ENCODE results near the gene PRKAR2A.

Gene PRKAR2A

GRCh38 chr3:48847504-48848423, at the start of gene PRKAR2A:
Gene PRKAR2A (minus strand): TSS chr3:48847874. CDS start chr3:48847596, 278 bp downstream.
- DNase-seq = no peak

GRCh38 chr3:48896936-48897335, 49.3 kb upstream of the PRKAR2A start:
- DNase-seq = no peak

- DNase-seq = no peak
Observed at GRCh38 chr3:48894516-48894915, 46.8 kb upstream of the PRKAR2A start.

GRCh38 chr3:48891606-48892005, 43.9 kb upstream of the PRKAR2A start:
- DNase-seq = no peak

GRCh38 chr3:48885753-48886152, 38.1 kb upstream of the PRKAR2A start:
- DNase-seq = no peak

GRCh38 chr3:48881652-48882114, 34.0 kb upstream of the PRKAR2A start:
- no peak for DNase-seq

GRCh38 chr3:48881006-48881405, 33.3 kb upstream of the PRKAR2A start:
- DNase-seq = no peak

GRCh38 chr3:48879994-48880377, 32.3 kb upstream of the PRKAR2A start:
- no peak for DNase-seq

GRCh38 chr3:48879307-48879993, 31.8 kb upstream of the PRKAR2A start:
- no peak for DNase-seq

- no peak for DNase-seq
Observed at GRCh38 chr3:48877671-48878070, 30.0 kb upstream of the PRKAR2A start.

- DNase-seq = no peak
Observed at GRCh38 chr3:48863122-48863521, 15.4 kb upstream of the PRKAR2A start.

- DNase-seq = no peak
Observed at GRCh38 chr3:48859206-48859605, 11.5 kb upstream of the PRKAR2A start.

GRCh38 chr3:48858709-48859108, 11.0 kb upstream of the PRKAR2A start:
- DNase-seq = no peak

GRCh38 chr3:48857641-48858040, 10.0 kb upstream of the PRKAR2A start:
- no peak for DNase-seq

GRCh38 chr3:48856469-48856868, 8.8 kb upstream of the PRKAR2A start:
- no peak for DNase-seq

- no peak for DNase-seq
Observed at GRCh38 chr3:48855681-48856447, 8.2 kb upstream of the PRKAR2A start.

- no peak for DNase-seq
Observed at GRCh38 chr3:48852151-48852550, 4.5 kb upstream of the PRKAR2A start.

GRCh38 chr3:48851407-48851806, 3.7 kb upstream of the PRKAR2A start:
- DNase-seq = no peak

GRCh38 chr3:48848816-48849515, 1.3 kb upstream of the PRKAR2A start:
- DNase-seq = no peak

- no peak for DNase-seq
Observed at GRCh38 chr3:48847053-48847503, 596 bp downstream of the PRKAR2A start.

GRCh38 chr3:48845170-48845569, 2.5 kb downstream of the PRKAR2A start:
- no peak for DNase-seq

GRCh38 chr3:48837163-48837562, 10.5 kb downstream of the PRKAR2A start:
- no peak for DNase-seq
